ENCODE measurements around the gene ACAD9.

Gene ACAD9

GRCh38 chr3:128946411-128946810, 67.0 kb downstream of the ACAD9 start:
- no peak for DNase-seq (ENCODE audit: low read depth)
- no peak for TF ChIP-seq MAX (IDR thresholded peaks at IDR 0.05; ENCODE audit: low read depth, low read length)
- TF ChIP-seq MYC (IDR thresholded peaks at IDR 0.05; ENCODE audit: low read depth, low read length): no peak
- TF ChIP-seq POLR2A (IDR thresholded peaks at IDR 0.05; ENCODE audit: extremely low read depth, insufficient read length): no peak
- no peak for TF ChIP-seq CTCF (IDR thresholded peaks at IDR 0.05; ENCODE audit: low read depth, low read length)
- no peak overlapping the region for H3K4me3 ChIP-seq (ENCODE audit: low read depth, low read length)

GRCh38 chr3:128949158-128949557, 69.7 kb downstream of the ACAD9 start:
- DNase-seq (ENCODE audit: low read depth): no peak
- H3K4me3 ChIP-seq (ENCODE audit: low read depth, low read length): no peak overlapping the region
- no peak for TF ChIP-seq CTCF (IDR thresholded peaks at IDR 0.05; ENCODE audit: low read depth, low read length)
- TF ChIP-seq MAX (IDR thresholded peaks at IDR 0.05; ENCODE audit: low read depth, low read length): no peak

- DNase-seq (ENCODE audit: low read depth): peak; percentile 59
- no peak overlapping the region for H3K4me3 ChIP-seq (ENCODE audit: low read depth, low read length)
- TF ChIP-seq CTCF (IDR thresholded peaks at IDR 0.05; ENCODE audit: low read depth, low read length) (peak; percentile 15), POLR2A (IDR thresholded peaks at IDR 0.05; ENCODE audit: extremely low read depth, insufficient read length) (no peak), MYC (IDR thresholded peaks at IDR 0.05; ENCODE audit: low read depth, low read length) (peak; percentile 43; the same call in 1 of the 2 replicates), MAX (IDR thresholded peaks at IDR 0.05; ENCODE audit: low read depth, low read length) (0 out of 2 replicates have a peak, but pooled peaks have one; percentile 6)
These were observed 71.0 kb downstream of the ACAD9 start for GRCh38 chr3:128950223-128950938.

- no peak overlapping the region for H3K4me3 ChIP-seq (ENCODE audit: low read depth, low read length)
- TF ChIP-seq MYC (IDR thresholded peaks at IDR 0.05; ENCODE audit: low read depth, low read length) (no peak), CTCF (IDR thresholded peaks at IDR 0.05; ENCODE audit: low read depth, low read length) (no peak), MAX (IDR thresholded peaks at IDR 0.05; ENCODE audit: low read depth, low read length) (no peak), POLR2A (IDR thresholded peaks at IDR 0.05; ENCODE audit: extremely low read depth, insufficient read length) (no peak)
- DNase-seq (ENCODE audit: low read depth): no peak
These were observed 77.0 kb downstream of the ACAD9 start for GRCh38 chr3:128956440-128956839.

All from NB4 (cell line).